Measurements from ENCODE around the gene DGKZ.

DGKZ gene

GRCh38 chr11:46308631-46309419 is 38.4 kb upstream of the DGKZ start:
- H3K27ac ChIP-seq (ENCODE audit: low read depth, low read length): no peak overlapping the region
- peak overlapping the region; percentile 26 for H3K4me3 ChIP-seq (ENCODE audit: low read length)
- H3K4me1 ChIP-seq (ENCODE audit: control insufficient read depth, insufficient read depth, low read length): peaks cover 3% of the 10 kb centered on the region
- no peaks in the 10 kb centered on the region for H3K27me3 ChIP-seq (ENCODE audit: control insufficient read depth, insufficient read depth, low read length)
- no peak overlapping the region for H3K9ac ChIP-seq (ENCODE audit: low read length)
- peaks cover 5% of the 10 kb centered on the region for H3K36me3 ChIP-seq (ENCODE audit: control insufficient read depth, insufficient read depth, low read length)

GRCh38 chr11:46309814-46310259 is 37.4 kb upstream of the DGKZ start:
- H3K27me3 ChIP-seq (ENCODE audit: control insufficient read depth, insufficient read depth, low read length): no peaks in the 10 kb centered on the region
- H3K27ac ChIP-seq (ENCODE audit: low read depth, low read length): no peak overlapping the region
- H3K4me3 ChIP-seq (ENCODE audit: low read length): no peak overlapping the region
- H3K4me1 ChIP-seq (ENCODE audit: control insufficient read depth, insufficient read depth, low read length): peaks cover 3% of the 10 kb centered on the region
- H3K9ac ChIP-seq (ENCODE audit: low read length): no peak overlapping the region
- H3K36me3 ChIP-seq (ENCODE audit: control insufficient read depth, insufficient read depth, low read length): peaks cover 5% of the 10 kb centered on the region

GRCh38 chr11:46315033-46315738 is 32.1 kb upstream of the DGKZ start:
- no peak overlapping the region for H3K9ac ChIP-seq (ENCODE audit: low read length)
- no peaks in the 10 kb centered on the region for H3K36me3 ChIP-seq (ENCODE audit: control insufficient read depth, insufficient read depth, low read length)
- no peaks in the 10 kb centered on the region for H3K4me1 ChIP-seq (ENCODE audit: control insufficient read depth, insufficient read depth, low read length)
- H3K4me3 ChIP-seq (ENCODE audit: low read length): no peak overlapping the region
- no peaks in the 10 kb centered on the region for H3K27me3 ChIP-seq (ENCODE audit: control insufficient read depth, insufficient read depth, low read length)
- no peak overlapping the region for H3K27ac ChIP-seq (ENCODE audit: low read depth, low read length)

GRCh38 chr11:46315783-46316563 is 31.3 kb upstream of the DGKZ start:
- no peak overlapping the region for H3K9ac ChIP-seq (ENCODE audit: low read length)
- H3K4me1 ChIP-seq (ENCODE audit: control insufficient read depth, insufficient read depth, low read length): no peaks in the 10 kb centered on the region
- H3K4me3 ChIP-seq (ENCODE audit: low read length): no peak overlapping the region
- no peaks in the 10 kb centered on the region for H3K27me3 ChIP-seq (ENCODE audit: control insufficient read depth, insufficient read depth, low read length)
- no peak overlapping the region for H3K27ac ChIP-seq (ENCODE audit: low read depth, low read length)
- H3K36me3 ChIP-seq (ENCODE audit: control insufficient read depth, insufficient read depth, low read length): no peaks in the 10 kb centered on the region

- Histone ChIP-seq H3K4me1 (ENCODE audit: control insufficient read depth, insufficient read depth, low read length) (no peaks in the 10 kb centered on the region), H3K4me3 (ENCODE audit: low read length) (no peak overlapping the region), H3K27ac (ENCODE audit: low read depth, low read length) (no peak overlapping the region), H3K9ac (ENCODE audit: low read length) (no peak overlapping the region), H3K27me3 (ENCODE audit: control insufficient read depth, insufficient read depth, low read length) (no peaks in the 10 kb centered on the region), H3K36me3 (ENCODE audit: control insufficient read depth, insufficient read depth, low read length) (no peaks in the 10 kb centered on the region)
Observed at GRCh38 chr11:46319074-46319453, 28.2 kb upstream of the DGKZ start.

- no peaks in the 10 kb centered on the region for H3K27me3 ChIP-seq (ENCODE audit: control insufficient read depth, insufficient read depth, low read length)
- no peak overlapping the region for H3K27ac ChIP-seq (ENCODE audit: low read depth, low read length)
- no peak overlapping the region for H3K4me3 ChIP-seq (ENCODE audit: low read length)
- no peaks in the 10 kb centered on the region for H3K36me3 ChIP-seq (ENCODE audit: control insufficient read depth, insufficient read depth, low read length)
- no peaks in the 10 kb centered on the region for H3K4me1 ChIP-seq (ENCODE audit: control insufficient read depth, insufficient read depth, low read length)
- no peak overlapping the region for H3K9ac ChIP-seq (ENCODE audit: low read length)
Observed at GRCh38 chr11:46321757-46322156, 25.5 kb upstream of the DGKZ start.

- no peak overlapping the region for H3K27ac ChIP-seq (ENCODE audit: low read depth, low read length)
- H3K4me3 ChIP-seq (ENCODE audit: low read length): no peak overlapping the region
- H3K36me3 ChIP-seq (ENCODE audit: control insufficient read depth, insufficient read depth, low read length): no peaks in the 10 kb centered on the region
- H3K9ac ChIP-seq (ENCODE audit: low read length): no peak overlapping the region
- H3K4me1 ChIP-seq (ENCODE audit: control insufficient read depth, insufficient read depth, low read length): no peaks in the 10 kb centered on the region
- no peaks in the 10 kb centered on the region for H3K27me3 ChIP-seq (ENCODE audit: control insufficient read depth, insufficient read depth, low read length)
Observed at GRCh38 chr11:46322759-46323158, 24.5 kb upstream of the DGKZ start.

- H3K27ac ChIP-seq (ENCODE audit: low read depth, low read length): no peak overlapping the region
- no peaks in the 10 kb centered on the region for H3K36me3 ChIP-seq (ENCODE audit: control insufficient read depth, insufficient read depth, low read length)
- no peak overlapping the region for H3K4me3 ChIP-seq (ENCODE audit: low read length)
Observed at GRCh38 chr11:46326813-46327416, 20.3 kb upstream of the DGKZ start.

GRCh38 chr11:46327829-46328228 is 19.4 kb upstream of the DGKZ start:
- no peak overlapping the region for H3K4me3 ChIP-seq (ENCODE audit: low read length)
- no peaks in the 10 kb centered on the region for H3K4me1 ChIP-seq (ENCODE audit: control insufficient read depth, insufficient read depth, low read length)
- no peaks in the 10 kb centered on the region for H3K36me3 ChIP-seq (ENCODE audit: control insufficient read depth, insufficient read depth, low read length)
- H3K27me3 ChIP-seq (ENCODE audit: control insufficient read depth, insufficient read depth, low read length): peaks cover 11% of the 10 kb centered on the region
- no peak overlapping the region for H3K27ac ChIP-seq (ENCODE audit: low read depth, low read length)
- H3K9ac ChIP-seq (ENCODE audit: low read length): no peak overlapping the region

More at GRCh38 chr11:46326813-46327416, 20.3 kb upstream of the DGKZ start:
- Histone ChIP-seq H3K4me1 (ENCODE audit: control insufficient read depth, insufficient read depth, low read length) (no peaks in the 10 kb centered on the region), H3K9ac (ENCODE audit: low read length) (no peak overlapping the region), H3K27me3 (ENCODE audit: control insufficient read depth, insufficient read depth, low read length) (peaks cover 7% of the 10 kb centered on the region)

GRCh38 chr11:46330154-46330553 is 17.1 kb upstream of the DGKZ start:
- Histone ChIP-seq H3K36me3 (ENCODE audit: control insufficient read depth, insufficient read depth, low read length) (no peaks in the 10 kb centered on the region), H3K27me3 (ENCODE audit: control insufficient read depth, insufficient read depth, low read length) (peaks cover 25% of the 10 kb centered on the region), H3K9ac (ENCODE audit: low read length) (no peak overlapping the region), H3K4me3 (ENCODE audit: low read length) (no peak overlapping the region), H3K4me1 (ENCODE audit: control insufficient read depth, insufficient read depth, low read length) (no peaks in the 10 kb centered on the region), H3K27ac (ENCODE audit: low read depth, low read length) (no peak overlapping the region)

- Histone ChIP-seq H3K4me1 (ENCODE audit: control insufficient read depth, insufficient read depth, low read length) (no peaks in the 10 kb centered on the region), H3K27me3 (ENCODE audit: control insufficient read depth, insufficient read depth, low read length) (peaks cover 25% of the 10 kb centered on the region), H3K27ac (ENCODE audit: low read depth, low read length) (no peak overlapping the region), H3K4me3 (ENCODE audit: low read length) (no peak overlapping the region), H3K9ac (ENCODE audit: low read length) (no peak overlapping the region), H3K36me3 (ENCODE audit: control insufficient read depth, insufficient read depth, low read length) (no peaks in the 10 kb centered on the region)
Observed at GRCh38 chr11:46330563-46331281, 16.5 kb upstream of the DGKZ start.
